Endodermal cell (in vitro differentiated cells): ENCODE measurements around the gene SPO11. TPM values are rescaled to one million over a fixed set of nuclear protein-coding genes. Genes with fewer than 3 reads are reported as not detected.
"Not testable (repeated sequence)": the region's sequence is repeated elsewhere in the genome, so short reads cannot be mapped to it uniquely, and the experiment has no call there.

Experiments
- DNase-seq: peaks from one replicate; pipeline ENCODE4 v3.0.0-alpha.2; 2017
- H3K27ac ChIP-seq: 2 replicates; pipeline ENCODE4 v1.5.1; 2013; ENCODE audit warnings: mild to moderate bottlenecking, low read depth, low read length, moderate library complexity
- H3K27me3 ChIP-seq: 2 replicates; pipeline ENCODE4 v1.6.1; 2013; ENCODE audit warnings: mild to moderate bottlenecking, low read length, moderate library complexity; ENCODE audit not compliant: insufficient read depth, control insufficient read depth, poor library complexity, severe bottlenecking
- H3K36me3 ChIP-seq: 2 replicates; pipeline ENCODE4 v1.7.0; 2013; ENCODE audit warnings: mild to moderate bottlenecking, low read length, moderate library complexity; ENCODE audit not compliant: control insufficient read depth, insufficient read depth
- H3K4me1 ChIP-seq: one replicate; pipeline ENCODE4 v1.7.0; 2013; ENCODE audit warnings: low read length; ENCODE audit not compliant: control insufficient read depth, insufficient read depth
- H3K4me3 ChIP-seq: 2 replicates; pipeline ENCODE4 v1.5.1; 2013; ENCODE audit warnings: mild to moderate bottlenecking, low read length, moderate library complexity
- H3K9ac ChIP-seq: 2 replicates; pipeline ENCODE4 v1.6.1; 2013; ENCODE audit warnings: mild to moderate bottlenecking, low read length, moderate library complexity; ENCODE audit not compliant: poor library complexity, severe bottlenecking; ENCODE audit errors: extremely low read depth
- H3K9me3 ChIP-seq: 2 replicates; pipeline ENCODE4 v1.6.1; 2013; ENCODE audit warnings: mild to moderate bottlenecking, low read length, moderate library complexity; ENCODE audit not compliant: control insufficient read depth
- H3K27ac Mint-ChIP-seq: 2 replicates; pipeline ENCODE4 v1.8.0; 2020; ENCODE audit warnings: mixed read lengths
- H3K27me3 Mint-ChIP-seq: 2 replicates; pipeline ENCODE4 v1.8.0; 2021; ENCODE audit warnings: mild to moderate bottlenecking, mixed read lengths; ENCODE audit not compliant: insufficient read depth
- H3K36me3 Mint-ChIP-seq: 2 replicates; pipeline ENCODE4 v1.8.0; 2020; ENCODE audit warnings: low read depth, mixed read lengths
- H3K4me1 Mint-ChIP-seq: 2 replicates; pipeline ENCODE4 v1.8.0; 2020; ENCODE audit warnings: mixed read lengths
- H3K4me3 Mint-ChIP-seq: 2 replicates; pipeline ENCODE4 v1.8.0; 2020; ENCODE audit warnings: mild to moderate bottlenecking, moderate library complexity, mixed read lengths
- H3K9me3 Mint-ChIP-seq: 2 replicates; pipeline ENCODE4 v1.8.0; 2020; ENCODE audit warnings: mild to moderate bottlenecking, mixed read lengths
- WGBS, 2 experiments: methylation state at CpG; one replicate each; pipeline versions ENCODE4 v1.1.5 to v1.1.7; 2013; ENCODE audit warnings: missing lambda C conversion rate in 2 of 2, mixed read lengths in 1 of 2; ENCODE audit not compliant: insufficient coverage in 1 of 2, insufficient read length in 1 of 2; 5-methylcytosine and 5-hydroxymethylcytosine counted together
- total RNA-seq, 2 donors: library from RNA; stranded (reverse); fragmentation: NEBNext Ultra II Directional in 1 of 2; extraction: Animal tissue kit (Norgen Biotek cat#: 25700) in 1 of 2; gene quantifications; 2 replicates in 1 of 2; 3 replicates in 1 of 2; pipeline ENCODE4 v1.2.1, GENCODE V29; 2021
- TF ChIP-seq, protein P1 (sequence below): fragments of 200-600 bp; sonication (generic); conservative IDR thresholded peaks from 2 replicates; pipeline ENCODE4 v1.5.0; 2021; ENCODE audit warnings: antibody characterized with exemption, mild to moderate bottlenecking

Gene SPO11
- total RNA-seq, 2 donors from 2014 or later: not detected

DNA sequence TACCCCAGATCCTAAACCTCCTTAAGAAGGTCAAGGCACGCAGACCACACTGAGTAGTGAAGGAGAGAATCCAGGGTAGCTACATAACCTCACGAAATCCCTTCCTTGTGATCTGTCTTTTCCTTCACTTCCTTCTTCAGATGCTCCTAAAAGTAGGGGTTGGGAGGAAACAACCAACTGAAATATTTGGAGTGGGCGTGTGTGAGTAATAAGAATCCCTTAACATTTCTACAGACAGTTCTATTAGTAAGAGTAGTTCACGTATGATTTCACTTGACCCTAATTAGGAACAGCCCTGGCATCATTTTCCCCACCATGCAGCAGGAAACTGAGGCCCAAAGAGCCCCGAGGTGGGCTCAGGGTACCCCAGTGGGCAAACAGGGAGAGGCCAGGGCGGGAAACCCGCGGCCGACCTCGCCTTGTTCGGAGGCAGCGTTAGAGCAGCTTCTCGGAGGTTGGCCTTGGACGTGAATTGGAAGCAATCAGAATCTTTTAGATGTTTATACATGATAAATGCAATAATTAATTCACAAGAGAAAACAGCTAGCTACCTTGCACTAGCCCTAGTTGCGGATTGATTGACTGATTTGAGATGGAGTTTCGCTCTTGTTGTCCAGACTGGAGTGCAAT lies 20.6 kb downstream of the SPO11 start:
- H3K27ac ChIP-seq: no peak overlapping the region

DNA sequence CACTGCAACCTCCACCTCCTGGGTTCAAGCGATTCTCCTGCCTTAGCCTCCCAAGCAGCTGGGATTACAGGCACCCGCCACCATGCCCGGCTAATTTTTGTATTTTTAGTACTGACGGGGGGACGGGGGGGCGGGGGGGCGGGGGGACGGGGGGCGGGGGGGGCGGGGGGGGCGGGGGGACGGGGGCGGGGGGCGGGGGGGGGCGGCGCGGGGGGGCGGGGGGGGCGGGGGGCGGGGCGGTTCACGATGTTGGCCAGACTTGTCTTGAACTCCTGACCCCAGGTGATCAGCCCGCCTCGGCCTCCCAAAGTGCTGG lies 21.1 kb downstream of the SPO11 start:
- H3K9me3 ChIP-seq, H3K27me3 Mint-ChIP-seq, H3K27ac Mint-ChIP-seq, H3K4me1 Mint-ChIP-seq, DNase-seq, H3K9me3 Mint-ChIP-seq, H3K27me3 ChIP-seq, H3K4me1 ChIP-seq: not testable (repeated sequence)
- Histone ChIP-seq H3K27ac (peak overlapping the region; percentile 56), H3K4me3 (peak overlapping the region; percentile 97), H3K36me3 (peaks cover 28% of the 10 kb centered on the region), H3K9ac (peak overlapping the region; percentile 89)
- Mint-ChIP-seq H3K36me3 (peaks cover 22% of the 10 kb centered on the region), H3K4me3 (peak overlapping the region; percentile 89)
- 0 to 23% methylated on average over 2 to 4 of the region's 24 CpGs for WGBS, 2 experiments

More for the DNA sequence above, 20.6 kb downstream of the SPO11 start:
- H3K4me3 Mint-ChIP-seq: peak overlapping the region; percentile 89
- no peaks in the 10 kb centered on the region for H3K9me3 Mint-ChIP-seq
- Histone ChIP-seq H3K36me3 (peaks cover 28% of the 10 kb centered on the region), H3K27me3 (no peaks in the 10 kb centered on the region), H3K9me3 (no peaks in the 10 kb centered on the region), H3K4me1 (no peaks in the 10 kb centered on the region), H3K9ac (no peak overlapping the region), H3K4me3 (no peak overlapping the region)
- TF ChIP-seq, protein P1, sequence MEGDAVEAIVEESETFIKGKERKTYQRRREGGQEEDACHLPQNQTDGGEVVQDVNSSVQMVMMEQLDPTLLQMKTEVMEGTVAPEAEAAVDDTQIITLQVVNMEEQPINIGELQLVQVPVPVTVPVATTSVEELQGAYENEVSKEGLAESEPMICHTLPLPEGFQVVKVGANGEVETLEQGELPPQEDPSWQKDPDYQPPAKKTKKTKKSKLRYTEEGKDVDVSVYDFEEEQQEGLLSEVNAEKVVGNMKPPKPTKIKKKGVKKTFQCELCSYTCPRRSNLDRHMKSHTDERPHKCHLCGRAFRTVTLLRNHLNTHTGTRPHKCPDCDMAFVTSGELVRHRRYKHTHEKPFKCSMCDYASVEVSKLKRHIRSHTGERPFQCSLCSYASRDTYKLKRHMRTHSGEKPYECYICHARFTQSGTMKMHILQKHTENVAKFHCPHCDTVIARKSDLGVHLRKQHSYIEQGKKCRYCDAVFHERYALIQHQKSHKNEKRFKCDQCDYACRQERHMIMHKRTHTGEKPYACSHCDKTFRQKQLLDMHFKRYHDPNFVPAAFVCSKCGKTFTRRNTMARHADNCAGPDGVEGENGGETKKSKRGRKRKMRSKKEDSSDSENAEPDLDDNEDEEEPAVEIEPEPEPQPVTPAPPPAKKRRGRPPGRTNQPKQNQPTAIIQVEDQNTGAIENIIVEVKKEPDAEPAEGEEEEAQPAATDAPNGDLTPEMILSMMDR: no peak
- DNase-seq: no peak
- peaks cover 18% of the 10 kb centered on the region for H3K36me3 Mint-ChIP-seq
- 93 to 96% methylated on average over 4 to 15 of the region's 16 CpGs for WGBS, 2 experiments
- peaks cover 9% of the 10 kb centered on the region for H3K4me1 Mint-ChIP-seq
- H3K27me3 Mint-ChIP-seq: peaks cover 3% of the 10 kb centered on the region
- no peak overlapping the region for H3K27ac Mint-ChIP-seq

DNA sequence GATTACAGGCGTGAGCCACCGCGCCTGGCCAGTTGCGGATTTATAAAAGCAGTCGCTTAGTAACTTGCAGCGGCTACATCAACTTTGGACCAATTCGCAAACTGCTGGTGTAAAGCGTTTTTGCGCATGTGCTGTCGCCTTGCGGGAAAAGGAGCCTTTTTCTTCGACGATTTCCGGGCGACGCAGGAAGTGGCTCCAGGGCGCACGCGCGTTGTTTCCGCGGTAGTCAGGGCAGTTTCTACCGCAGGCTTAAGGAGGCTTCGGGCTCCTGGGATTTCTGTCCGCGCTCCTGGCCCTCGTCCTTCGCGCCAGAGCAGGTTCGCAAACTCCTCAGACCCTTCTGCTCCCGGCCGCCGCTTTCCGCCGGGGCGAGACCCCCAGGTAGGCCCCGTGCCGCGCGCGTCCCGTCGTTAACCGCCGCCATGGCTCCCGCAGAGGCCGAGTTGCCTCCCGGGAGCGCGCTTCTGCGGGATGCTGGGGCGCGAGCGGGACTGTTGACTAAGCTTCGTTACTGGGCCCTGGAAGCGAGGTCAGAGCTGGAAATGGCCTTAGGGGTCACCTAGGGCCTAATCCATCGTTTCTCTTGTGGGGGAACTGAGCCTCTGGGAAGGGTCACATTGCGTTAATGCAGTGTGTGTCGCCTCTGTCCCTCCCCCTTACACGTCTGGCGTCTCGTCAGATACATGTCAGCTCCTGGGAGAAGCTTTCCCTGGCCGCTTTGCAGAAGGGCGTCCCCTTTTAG lies 21.6 kb downstream of the SPO11 start, which contains the start of gene RAE1:
Gene RAE1 (plus strand): TSS at position 214 of the 742 bp plus-strand sequence. CDS start 2,784 bp downstream, outside the sequence.
- WGBS, 2 experiments: 0 to 1% methylated on average over 47 to 64 of the region's 64 CpGs
- Mint-ChIP-seq H3K9me3 (no peaks in the 10 kb centered on the region), H3K4me1 (peaks cover 9% of the 10 kb centered on the region), H3K4me3 (peak within 1 kb of the TSS; percentile 89), H3K36me3 (peaks cover 27% of the 10 kb centered on the region), H3K27me3 (peaks cover 3% of the 10 kb centered on the region), H3K27ac (peak within 1 kb of the TSS; percentile 93)
- peak; percentile 96 for DNase-seq
- TF ChIP-seq, protein P1: no peak
- Histone ChIP-seq H3K9ac (peak within 1 kb of the TSS; percentile 89), H3K9me3 (no peaks in the 10 kb centered on the region), H3K4me3 (peak within 1 kb of the TSS; percentile 97), H3K4me1 (no peaks in the 10 kb centered on the region), H3K27ac (peak within 1 kb of the TSS; percentile 56), H3K27me3 (no peaks in the 10 kb centered on the region), H3K36me3 (peaks cover 28% of the 10 kb centered on the region)
